Spinal cord (tissue), 10 donors: Measurements from ENCODE around the gene OR52B2. TPM values are rescaled to one million over a fixed set of nuclear protein-coding genes. Genes with fewer than 3 reads are reported as not detected.
"Not testable (repeated sequence)": the region's sequence is repeated elsewhere in the genome, so short reads cannot be mapped to it uniquely, and the experiment has no call there.

ENCODE experiments used
- DNase-seq, 6 donors: peaks; one replicate each; pipeline versions ENCODE4 v3.0.0 to v3.0.0-alpha.2; 2013 to 2015; ENCODE audit warnings: low spot score in 6 of 6, low read depth in 4 of 6
- H3K27ac ChIP-seq: one replicate; pipeline ENCODE4 v1.5.1; 2013; ENCODE audit warnings: low read depth, low read length, control low read depth
- H3K27me3 ChIP-seq: one replicate; pipeline ENCODE4 v1.6.1; 2013; ENCODE audit warnings: low read length; ENCODE audit not compliant: control insufficient read depth, insufficient read depth
- H3K36me3 ChIP-seq: one replicate; pipeline ENCODE4 v1.6.1; 2013; ENCODE audit warnings: low read length; ENCODE audit not compliant: control insufficient read depth, insufficient read depth
- H3K4me1 ChIP-seq: one replicate; pipeline ENCODE4 v1.6.1; 2013; ENCODE audit warnings: low read length; ENCODE audit not compliant: control insufficient read depth, insufficient read depth
- H3K4me3 ChIP-seq: one replicate; pipeline ENCODE4 v1.5.1; 2013; ENCODE audit warnings: low read depth, low read length, control low read depth
- H3K9me3 ChIP-seq: one replicate; pipeline ENCODE4 v1.6.1; 2013; ENCODE audit warnings: low read length; ENCODE audit not compliant: control insufficient read depth, insufficient read depth
- WGBS: methylation state at CpG from one replicate; pipeline ENCODE4 v1.1.5; 2013; ENCODE audit warnings: missing lambda C conversion rate; ENCODE audit not compliant: insufficient coverage; 5-methylcytosine and 5-hydroxymethylcytosine counted together
- polyA plus RNA-seq, 2 donors: library from polyadenylated mRNA; unstranded; fragments of 120-200 nt; gene quantifications; one replicate each; pipeline ENCODE4 v1.2.1, GENCODE V29; 2013; ENCODE audit not compliant: insufficient read length in 2 of 2
- total RNA-seq, 2 donors: library from RNA; depleted of rRNA in 1 of 2; stranded (reverse); fragments of 120-200 nt in 1 of 2; fragments of >200 nt in 1 of 2; gene quantifications; one replicate each; pipeline versions ENCODE4 v1.2.3 to v1.2.4, GENCODE V29; 2013 to 2014
- donor health status: healthy.

The OR52B2 gene
- total and polyA plus RNA-seq, 4 donors: not detected

GRCh38 chr11:6175440-6175839 lies 5.3 kb upstream of the OR52B2 start:
- H3K9me3 ChIP-seq: no peaks in the 10 kb centered on the region
- no peaks in the 10 kb centered on the region for H3K4me1 ChIP-seq
- 80% methylated on average over 2 of the region's 2 CpGs for WGBS
- no peaks in the 10 kb centered on the region for H3K36me3 ChIP-seq
- no peak for DNase-seq
- no peaks in the 10 kb centered on the region for H3K27me3 ChIP-seq
- H3K27ac ChIP-seq: no peak overlapping the region
- no peak overlapping the region for H3K4me3 ChIP-seq

- no peaks in the 10 kb centered on the region for H3K36me3 ChIP-seq
- no peak for DNase-seq
- no peak overlapping the region for H3K27ac ChIP-seq
- no peaks in the 10 kb centered on the region for H3K27me3 ChIP-seq
- H3K9me3 ChIP-seq: no peaks in the 10 kb centered on the region
- H3K4me3 ChIP-seq: no peak overlapping the region
- 84% methylated on average over 3 of the region's 7 CpGs for WGBS
- H3K4me1 ChIP-seq: no peaks in the 10 kb centered on the region
These were observed 13.3 kb downstream of the OR52B2 start for GRCh38 chr11:6156628-6157359.

- H3K27ac ChIP-seq: no peak overlapping the region
- no peak overlapping the region for H3K4me3 ChIP-seq
- no peak for DNase-seq
- no peaks in the 10 kb centered on the region for H3K9me3 ChIP-seq
- no peaks in the 10 kb centered on the region for H3K4me1 ChIP-seq
- H3K27me3 ChIP-seq: no peaks in the 10 kb centered on the region
- no peaks in the 10 kb centered on the region for H3K36me3 ChIP-seq
- WGBS: 89% methylated on average over 2 of the region's 2 CpGs
These were observed 18.0 kb downstream of the OR52B2 start for GRCh38 chr11:6152126-6152525.

- H3K4me1 ChIP-seq: no peaks in the 10 kb centered on the region
- H3K9me3 ChIP-seq: no peaks in the 10 kb centered on the region
- H3K27ac ChIP-seq: no peak overlapping the region
- H3K36me3 ChIP-seq: no peaks in the 10 kb centered on the region
- H3K27me3 ChIP-seq: no peaks in the 10 kb centered on the region
- DNase-seq: no peak
- no peak overlapping the region for H3K4me3 ChIP-seq
- no CpG with 5 or more reads among the region's 1 CpG for WGBS
These were observed 19.0 kb downstream of the OR52B2 start for GRCh38 chr11:6151117-6151516.

- 88% methylated on average over 5 of the region's 21 CpGs for WGBS
- H3K27me3 ChIP-seq, H3K9me3 ChIP-seq, H3K36me3 ChIP-seq, H3K4me3 ChIP-seq, H3K4me1 ChIP-seq, H3K27ac ChIP-seq, DNase-seq: not testable (repeated sequence)
These were observed 26.4 kb downstream of the OR52B2 start for GRCh38 chr11:6143737-6144136.

GRCh38 chr11:6142936-6143335 lies 27.2 kb downstream of the OR52B2 start:
- no peaks in the 10 kb centered on the region for H3K36me3 ChIP-seq
- no peaks in the 10 kb centered on the region for H3K27me3 ChIP-seq
- no peak overlapping the region for H3K4me3 ChIP-seq
- H3K27ac ChIP-seq: no peak overlapping the region
- H3K9me3 ChIP-seq: no peaks in the 10 kb centered on the region
- H3K4me1 ChIP-seq: no peaks in the 10 kb centered on the region
- peak in 1 of 6 donors; percentile 21 for DNase-seq

GRCh38 chr11:6135936-6136335 lies 34.2 kb downstream of the OR52B2 start:
- not testable (repeated sequence) for H3K9me3 ChIP-seq, DNase-seq, H3K36me3 ChIP-seq, H3K4me3 ChIP-seq, H3K4me1 ChIP-seq, H3K27ac ChIP-seq, H3K27me3 ChIP-seq
- WGBS: 40% methylated on average over 1 of the region's 2 CpGs

GRCh38 chr11:6132431-6132830 lies 37.7 kb downstream of the OR52B2 start:
- H3K4me3 ChIP-seq: no peak overlapping the region
- DNase-seq: no peak
- no peaks in the 10 kb centered on the region for H3K4me1 ChIP-seq
- H3K36me3 ChIP-seq: no peaks in the 10 kb centered on the region
- no peak overlapping the region for H3K27ac ChIP-seq
- H3K9me3 ChIP-seq: no peaks in the 10 kb centered on the region
- WGBS: 83% methylated on average over 1 of the region's 1 CpG
- H3K27me3 ChIP-seq: no peaks in the 10 kb centered on the region

- Histone ChIP-seq H3K4me1 (no peaks in the 10 kb centered on the region), H3K4me3 (no peak overlapping the region), H3K9me3 (no peaks in the 10 kb centered on the region), H3K27ac (no peak overlapping the region), H3K27me3 (no peaks in the 10 kb centered on the region), H3K36me3 (no peaks in the 10 kb centered on the region)
- no CpG with 5 or more reads among the region's 1 CpG for WGBS
- no peak for DNase-seq
These were observed 40.5 kb downstream of the OR52B2 start for GRCh38 chr11:6129635-6130034.

- H3K9me3 ChIP-seq: no peaks in the 10 kb centered on the region
- 91% methylated on average over 1 of the region's 1 CpG for WGBS
- no peaks in the 10 kb centered on the region for H3K27me3 ChIP-seq
- no peak for DNase-seq
- H3K27ac ChIP-seq: no peak overlapping the region
- H3K4me1 ChIP-seq: no peaks in the 10 kb centered on the region
- no peaks in the 10 kb centered on the region for H3K36me3 ChIP-seq
- H3K4me3 ChIP-seq: no peak overlapping the region
These were observed 41.1 kb downstream of the OR52B2 start for GRCh38 chr11:6129011-6129410.
